BJ (cell line): ENCODE results near the gene HMCN1. TPM values are rescaled to one million over a fixed set of nuclear protein-coding genes. Genes with fewer than 3 reads are reported as not detected.

ENCODE experiments used
- CTCF ChIA-PET: fragments of 350-600 bp; formaldehyde crosslinking; extraction: SDS; loops from one replicate; lab custom pipeline; 2021; ENCODE audit warnings: antibody characterized with exemption, inconsistent platforms; lab: Yijun Ruan, JAX
- POLR2A ChIA-PET: fragments of 300-600 bp; sonication (Branson Sonifier 250); formaldehyde crosslinking; extraction: SDS; loops from one replicate; lab custom pipeline; 2021; ENCODE audit warnings: antibody characterized with exemption; lab: Charles Lee
- DNase-seq: peaks from one replicate; pipeline ENCODE4 v3.0.0-alpha.2; 2011; ENCODE audit warnings: low read depth
- H3K27me3 ChIP-seq: 2 replicates; pipeline ENCODE4 v1.6.0; 2011; ENCODE audit warnings: low read length; ENCODE audit not compliant: control insufficient read depth, insufficient read depth
- H3K36me3 ChIP-seq: 2 replicates; pipeline ENCODE4 v1.5.1; 2011; ENCODE audit warnings: low read length; ENCODE audit not compliant: control insufficient read depth, insufficient read depth
- H3K4me3 ChIP-seq: 2 replicates; pipeline ENCODE4 v1.5.1; 2011; ENCODE audit warnings: low read depth, mild to moderate bottlenecking, control low read depth, low read length
- polyA plus RNA-seq: library from polyadenylated mRNA; depleted of rRNA; stranded (reverse); fragments of >200 nt; gene quantifications from 2 replicates; pipeline ENCODE4 v1.2.3, GENCODE V29; 2011
- TF ChIP-seq, protein P1 (sequence below): IDR thresholded peaks from 2 replicates; pipeline ENCODE4 v1.5.1; 2011; ENCODE audit warnings: low read depth, mild to moderate bottlenecking, control low read depth, inconsistent platforms, low read length, moderate library complexity; ENCODE audit not compliant: insufficient read depth

HMCN1 gene
- polyA plus RNA-seq, 1 experiment = 13.3 TPM

- TF ChIP-seq, protein P1, sequence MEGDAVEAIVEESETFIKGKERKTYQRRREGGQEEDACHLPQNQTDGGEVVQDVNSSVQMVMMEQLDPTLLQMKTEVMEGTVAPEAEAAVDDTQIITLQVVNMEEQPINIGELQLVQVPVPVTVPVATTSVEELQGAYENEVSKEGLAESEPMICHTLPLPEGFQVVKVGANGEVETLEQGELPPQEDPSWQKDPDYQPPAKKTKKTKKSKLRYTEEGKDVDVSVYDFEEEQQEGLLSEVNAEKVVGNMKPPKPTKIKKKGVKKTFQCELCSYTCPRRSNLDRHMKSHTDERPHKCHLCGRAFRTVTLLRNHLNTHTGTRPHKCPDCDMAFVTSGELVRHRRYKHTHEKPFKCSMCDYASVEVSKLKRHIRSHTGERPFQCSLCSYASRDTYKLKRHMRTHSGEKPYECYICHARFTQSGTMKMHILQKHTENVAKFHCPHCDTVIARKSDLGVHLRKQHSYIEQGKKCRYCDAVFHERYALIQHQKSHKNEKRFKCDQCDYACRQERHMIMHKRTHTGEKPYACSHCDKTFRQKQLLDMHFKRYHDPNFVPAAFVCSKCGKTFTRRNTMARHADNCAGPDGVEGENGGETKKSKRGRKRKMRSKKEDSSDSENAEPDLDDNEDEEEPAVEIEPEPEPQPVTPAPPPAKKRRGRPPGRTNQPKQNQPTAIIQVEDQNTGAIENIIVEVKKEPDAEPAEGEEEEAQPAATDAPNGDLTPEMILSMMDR = no peak
- no peaks in the 10 kb centered on the region for H3K36me3 ChIP-seq
- ChIA-PET POLR2A (no interaction called here), CTCF (no interaction called here)
- H3K27me3 ChIP-seq = no peaks in the 10 kb centered on the region
- H3K4me3 ChIP-seq = no peak overlapping the region
- DNase-seq = no peak
Observed at GRCh38 chr1:185840880-185841279, 106.7 kb downstream of the HMCN1 start.

DNA sequence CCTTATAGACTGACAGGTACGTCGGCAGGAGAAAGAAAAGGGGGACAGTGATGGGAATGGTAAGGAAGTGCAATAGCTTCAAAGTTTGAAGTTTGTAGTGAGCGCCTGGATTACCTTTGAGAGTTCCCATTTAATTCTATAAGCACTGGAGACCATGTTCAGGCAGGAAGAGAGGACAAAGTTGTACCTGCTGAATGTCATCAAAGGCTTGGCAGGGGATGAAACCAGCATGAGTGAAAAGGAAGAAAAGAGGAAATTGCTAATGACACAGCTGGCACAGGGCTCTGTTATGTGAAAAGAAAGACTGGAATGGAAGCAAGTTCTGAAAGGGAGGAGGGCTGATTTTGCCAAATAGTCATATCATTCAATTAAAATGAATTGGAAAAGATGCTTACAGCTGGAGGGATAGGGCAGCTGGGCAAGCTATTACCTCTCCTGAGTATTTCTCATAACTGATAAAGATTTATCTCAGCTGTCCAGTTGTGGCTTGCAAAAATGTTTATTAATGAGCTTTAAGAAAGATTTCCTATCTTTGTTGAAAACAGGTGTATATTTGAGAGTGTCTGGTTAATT is 109.2 kb downstream of the HMCN1 start:
- ChIA-PET POLR2A (interaction anchor here (0.6 kb wide), 1 partner anchor 32 kb away, joined by 3 read pairs; no protein-coding TSS in a partner anchor), CTCF (interaction anchor here (0.6 to 1.2 kb wide), 2 partner anchors 99 to 284 kb away, joined by 3 read pairs; no protein-coding TSS in a partner anchor)
- no peaks in the 10 kb centered on the region for H3K36me3 ChIP-seq
- H3K27me3 ChIP-seq = no peaks in the 10 kb centered on the region
- TF ChIP-seq, protein P1 = no peak
- no peak overlapping the region for H3K4me3 ChIP-seq
- DNase-seq = no peak

DNA sequence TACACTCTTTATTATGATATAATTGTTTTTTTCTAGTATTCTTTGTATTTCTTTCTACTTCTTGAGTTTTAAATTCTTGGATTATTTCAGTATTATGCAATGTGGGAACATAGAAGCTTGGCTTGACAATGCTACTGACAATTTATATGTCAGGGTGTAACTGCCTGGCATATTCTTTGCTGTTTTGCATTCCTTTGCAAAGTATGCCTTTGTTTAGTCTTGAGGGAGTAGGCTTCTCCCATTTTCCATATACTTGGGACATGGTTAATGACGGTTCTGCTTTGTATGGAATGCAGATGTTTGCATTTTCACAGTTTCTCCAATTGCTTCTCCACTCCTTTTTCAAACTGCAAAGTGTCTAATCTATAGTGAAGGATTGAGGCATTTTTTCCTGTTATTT is 109.8 kb downstream of the HMCN1 start:
- no peak overlapping the region for H3K4me3 ChIP-seq
- H3K27me3 ChIP-seq = no peaks in the 10 kb centered on the region
- ChIA-PET CTCF (interaction anchor here (1.2 kb wide), 1 partner anchor 98 kb away, joined by 3 read pairs; no protein-coding TSS in a partner anchor), POLR2A (no interaction called here)
- no peaks in the 10 kb centered on the region for H3K36me3 ChIP-seq
- TF ChIP-seq, protein P1 = no peak
- DNase-seq = no peak

DNA sequence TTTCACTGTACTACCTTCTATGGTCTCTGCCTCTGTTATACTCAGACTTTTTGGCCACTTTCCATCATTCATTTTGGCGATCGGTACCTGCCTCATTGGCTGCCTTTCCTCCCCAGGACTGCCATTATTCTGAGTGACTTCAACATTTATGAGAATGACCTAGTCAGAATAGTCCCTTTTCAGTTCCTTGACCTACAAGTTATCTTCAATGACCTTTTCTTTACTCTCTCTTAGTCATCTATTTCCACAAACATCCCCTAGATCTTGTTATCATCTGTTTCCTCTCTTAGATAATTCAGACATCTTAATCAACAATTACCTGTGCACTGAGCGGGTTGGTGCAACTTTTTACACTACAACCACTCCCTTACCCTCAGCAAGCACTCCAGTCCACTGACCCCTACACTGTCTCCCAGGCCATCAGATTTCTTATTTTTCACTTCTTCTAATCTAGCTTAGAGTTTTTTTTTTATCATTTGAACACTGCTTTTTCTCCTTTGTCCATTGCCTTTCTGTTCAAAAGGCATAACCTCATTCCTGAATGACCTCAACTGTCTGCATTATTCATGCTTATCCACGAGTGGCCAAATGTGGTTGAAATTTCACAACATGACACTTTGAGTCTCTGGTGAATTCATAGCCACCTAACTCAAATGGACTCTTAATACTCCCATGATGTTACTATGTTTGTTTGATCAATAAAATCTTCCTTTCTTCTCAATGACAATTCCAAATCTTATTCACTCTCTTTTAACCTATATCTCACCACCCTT is 112.7 kb downstream of the HMCN1 start:
- CTCF ChIA-PET = interaction anchor here (0.5 kb wide), 1 partner anchor 123 kb away, joined by 3 read pairs; no protein-coding TSS in a partner anchor
- Histone ChIP-seq H3K36me3 (no peaks in the 10 kb centered on the region), H3K27me3 (no peaks in the 10 kb centered on the region), H3K4me3 (no peak overlapping the region)
- POLR2A ChIA-PET = no interaction called here
- no peak for DNase-seq
- TF ChIP-seq, protein P1 = no peak

DNA sequence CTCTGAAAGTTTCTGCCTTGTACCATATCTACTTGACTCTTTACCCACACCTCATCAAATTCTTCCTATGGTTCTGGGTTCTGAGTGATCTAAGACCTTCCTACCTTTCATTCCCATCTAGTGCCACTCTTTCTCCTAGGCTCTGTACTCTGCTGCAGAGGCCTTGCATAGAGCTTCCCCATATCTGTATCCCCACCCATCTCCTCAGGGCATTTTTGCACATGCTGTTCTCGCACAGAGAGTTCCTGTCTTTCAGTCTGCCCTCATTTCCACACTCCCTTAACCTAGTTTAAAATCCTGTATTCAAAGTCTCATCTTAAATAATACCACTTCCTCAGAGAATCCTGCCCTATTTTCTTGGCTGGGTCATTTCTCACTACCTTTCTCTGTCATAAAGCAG is 114.8 kb downstream of the HMCN1 start:
- Histone ChIP-seq H3K36me3 (no peaks in the 10 kb centered on the region), H3K27me3 (no peaks in the 10 kb centered on the region), H3K4me3 (no peak overlapping the region)
- no peak for DNase-seq
- CTCF ChIA-PET = interaction anchor here (0.8 kb wide), 1 partner anchor 365 kb away, joined by 3 read pairs; no protein-coding TSS in a partner anchor
- TF ChIP-seq, protein P1 = no peak
- POLR2A ChIA-PET = no interaction called here
